HG03175 (cell line): Measurements from ENCODE around the gene KCNG2.
"Not testable (repeated sequence)": the region's sequence is repeated elsewhere in the genome, so short reads cannot be mapped to it uniquely, and the experiment has no call there.

Experiments
- ATAC-seq: cut with Tn5 transposase; IDR thresholded peaks from one replicate; pipeline ENCODE4 v1.9.1; 2021; ENCODE audit warnings: mild to moderate bottlenecking, moderate library complexity; ENCODE audit not compliant: unreplicated experiment

The KCNG2 gene

GRCh38 chr18:79797518-79798345 lies at the start of gene KCNG2:
TSS of gene KCNG2 (plus strand) at chr18:79797938. CDS start at chr18:79863668, 65,730 bp downstream.
- no peak for ATAC-seq

- ATAC-seq: no peak
Observed at GRCh38 chr18:79748321-79749180, 49.2 kb upstream of the KCNG2 start.

GRCh38 chr18:79749251-79750191 lies 48.2 kb upstream of the KCNG2 start:
- ATAC-seq: no peak

GRCh38 chr18:79750980-79751571 lies 46.7 kb upstream of the KCNG2 start:
- ATAC-seq: no peak

GRCh38 chr18:79751918-79752578 lies 45.7 kb upstream of the KCNG2 start:
- ATAC-seq: not testable (repeated sequence)

GRCh38 chr18:79752946-79753345 lies 44.8 kb upstream of the KCNG2 start:
- not testable (repeated sequence) for ATAC-seq

- no peak for ATAC-seq
Observed at GRCh38 chr18:79753391-79753851, 44.3 kb upstream of the KCNG2 start.

GRCh38 chr18:79754022-79754761 lies 43.5 kb upstream of the KCNG2 start:
- ATAC-seq: no peak

GRCh38 chr18:79754831-79755351 lies 42.8 kb upstream of the KCNG2 start:
- ATAC-seq: no peak

GRCh38 chr18:79755496-79756142 lies 42.1 kb upstream of the KCNG2 start:
- ATAC-seq: no peak

GRCh38 chr18:79756143-79756500 lies 41.6 kb upstream of the KCNG2 start:
- ATAC-seq: no peak

- ATAC-seq: no peak
Observed at GRCh38 chr18:79756826-79757225, 40.9 kb upstream of the KCNG2 start.

- no peak for ATAC-seq
Observed at GRCh38 chr18:79760348-79760747, 37.4 kb upstream of the KCNG2 start.

GRCh38 chr18:79760881-79761280 lies 36.9 kb upstream of the KCNG2 start:
- ATAC-seq: no peak

- no peak for ATAC-seq
Observed at GRCh38 chr18:79763407-79763806, 34.3 kb upstream of the KCNG2 start.

- no peak for ATAC-seq
Observed at GRCh38 chr18:79764131-79764530, 33.6 kb upstream of the KCNG2 start.

- no peak for ATAC-seq
Observed at GRCh38 chr18:79765491-79766245, 32.1 kb upstream of the KCNG2 start.

GRCh38 chr18:79766308-79766707 lies 31.4 kb upstream of the KCNG2 start:
- ATAC-seq: no peak
